Measurements from ENCODE around the gene DCDC2.

DCDC2 gene

GRCh38 chr6:24140591-24140990 is 217.3 kb downstream of the DCDC2 start:
- DNase-seq, result no peak

- DNase-seq, result no peak
These were observed 218.2 kb downstream of the DCDC2 start for GRCh38 chr6:24139639-24140038.

- DNase-seq, result no peak
These were observed 218.8 kb downstream of the DCDC2 start for GRCh38 chr6:24139080-24139479.

- no peak for DNase-seq
These were observed 226.1 kb downstream of the DCDC2 start for GRCh38 chr6:24131751-24132150.

GRCh38 chr6:24127316-24127715 is 230.5 kb downstream of the DCDC2 start:
- no peak for DNase-seq

GRCh38 chr6:24126586-24127192 is 231.2 kb downstream of the DCDC2 start:
- DNase-seq, result peak; percentile 4

GRCh38 chr6:24125980-24126379 is 231.9 kb downstream of the DCDC2 start, which contains the start of gene NRSN1:
NRSN1 (plus strand) TSS chr6:24126215; CDS start chr6:24134328, 8,113 bp downstream.
- DNase-seq, result no peak

- DNase-seq, result no peak
These were observed 235.7 kb downstream of the DCDC2 start for GRCh38 chr6:24122139-24122538.

Data from HCEC 1CT (cell line).